Effector memory CD4-positive, alpha-beta T cell (primary cell): ENCODE data around the gene SAPCD2.

Source experiments
- DNase-seq, 3 donors: peaks; one replicate each; pipeline ENCODE4 v3.0.0-alpha.2; 2020
- H3K27ac ChIP-seq: 2 replicates; pipeline ENCODE4 v1.7.0; 2013; ENCODE audit warnings: mild to moderate bottlenecking, low read length, moderate library complexity; ENCODE audit not compliant: insufficient read depth, poor library complexity, severe bottlenecking
- H3K27me3 ChIP-seq: replicated peaks from 2 replicates; pipeline ENCODE4 v1.7.0; 2013; ENCODE audit warnings: mild to moderate bottlenecking, low read length; ENCODE audit not compliant: insufficient read depth, control insufficient read depth, poor library complexity, severe bottlenecking
- H3K36me3 ChIP-seq: 2 replicates; pipeline ENCODE4 v1.7.0; 2013; ENCODE audit warnings: mild to moderate bottlenecking, low read length, moderate library complexity; ENCODE audit not compliant: control insufficient read depth, insufficient read depth
- H3K4me1 ChIP-seq: 2 replicates; pipeline ENCODE4 v1.7.0; 2013; ENCODE audit warnings: low read length, mild to moderate bottlenecking; ENCODE audit not compliant: control insufficient read depth, insufficient read depth, poor library complexity, severe bottlenecking
- H3K4me3 ChIP-seq: 2 replicates; pipeline ENCODE4 v1.7.0; 2013; ENCODE audit warnings: low read length, low read depth, mild to moderate bottlenecking; ENCODE audit not compliant: insufficient read depth, poor library complexity, severe bottlenecking
- H3K9me3 ChIP-seq: 2 replicates; pipeline ENCODE4 v1.7.0; 2013; ENCODE audit warnings: mild to moderate bottlenecking, low read length, moderate library complexity; ENCODE audit not compliant: control insufficient read depth

Gene SAPCD2

DNA sequence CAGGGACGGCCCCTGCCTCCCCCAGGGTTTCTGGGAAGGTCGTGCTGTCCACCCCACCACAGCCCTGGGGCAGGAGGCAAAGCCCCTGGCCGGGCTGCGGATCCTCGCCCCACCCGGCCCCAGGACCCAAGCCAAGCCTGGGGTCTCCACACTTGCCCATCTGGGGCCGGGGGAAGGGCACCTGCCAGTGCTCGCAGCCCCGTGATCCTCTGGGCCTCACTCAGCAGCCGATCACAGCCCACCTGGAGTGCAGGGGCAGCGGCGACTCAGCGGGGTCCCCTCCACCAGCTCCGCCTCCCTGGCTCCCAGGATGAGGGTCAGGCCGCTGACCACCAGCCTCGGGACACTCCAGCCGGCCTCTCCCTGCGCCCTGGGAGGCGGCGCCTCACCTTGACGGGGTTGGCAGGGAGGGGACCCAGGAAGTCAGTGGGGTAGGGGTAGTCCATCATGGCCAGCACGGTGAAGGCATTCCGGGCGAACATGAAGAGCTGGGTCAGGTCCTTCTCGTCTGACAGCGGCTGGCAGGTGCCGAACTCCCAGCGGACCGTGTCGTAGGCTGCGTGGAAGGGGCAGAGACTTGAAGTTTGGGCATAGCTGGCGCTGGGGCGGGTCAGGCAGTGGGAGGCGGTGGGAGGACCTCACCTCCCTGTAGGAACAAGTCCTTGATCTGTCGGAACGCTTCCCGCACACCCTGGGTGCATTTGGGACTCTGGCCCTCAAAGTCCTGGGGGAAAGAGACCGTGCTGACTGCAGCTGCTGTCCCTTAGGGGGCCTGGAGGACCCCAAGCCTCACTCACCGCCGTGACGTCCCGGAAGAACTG, 42.4 kb upstream of the SAPCD2 start:
- no peak for DNase-seq
- Histone ChIP-seq H3K27me3 (no peaks in the 10 kb centered on the region), H3K36me3 (peaks cover 41% of the 10 kb centered on the region), H3K9me3 (no peaks in the 10 kb centered on the region), H3K4me3 (no peak overlapping the region), H3K4me1 (peaks cover 14% of the 10 kb centered on the region), H3K27ac (no peak overlapping the region)

DNA sequence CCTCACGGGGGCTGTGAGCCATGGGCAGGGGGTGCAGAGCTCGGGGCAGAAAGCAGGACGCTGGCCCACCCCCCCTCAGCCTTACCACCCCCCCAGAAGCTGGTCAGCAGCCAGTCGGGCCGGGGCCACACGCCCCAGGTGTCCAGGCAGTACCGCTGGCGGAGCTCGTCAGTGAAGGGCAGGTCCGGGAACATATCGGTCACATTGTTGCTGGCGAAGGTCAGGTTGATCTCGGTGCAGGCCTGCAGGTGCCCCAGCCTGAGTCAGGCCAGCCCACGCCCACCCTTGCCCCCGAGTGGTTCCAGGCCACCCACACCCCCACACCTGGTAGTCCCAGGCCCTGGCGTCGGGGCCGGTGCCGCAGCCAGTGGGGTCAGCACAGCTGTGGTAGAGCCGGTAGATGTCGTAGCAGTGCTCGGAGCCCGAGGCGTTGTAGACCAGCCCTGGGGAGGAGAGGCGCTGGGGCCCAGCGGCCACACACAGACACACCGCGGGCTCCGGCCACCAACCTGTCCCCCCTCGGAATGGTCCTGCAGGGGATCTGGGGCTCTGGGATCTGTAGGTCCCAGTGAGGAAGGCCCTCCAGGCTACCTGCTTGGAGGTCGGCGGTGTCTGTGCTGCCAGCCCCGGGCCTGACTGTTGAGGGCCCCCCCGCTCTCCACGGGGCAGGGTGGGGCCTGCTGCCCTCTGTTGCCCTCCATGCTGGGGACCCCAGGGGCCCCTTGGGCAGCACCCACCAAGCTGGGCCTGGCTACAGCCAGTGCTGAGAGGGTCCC, 41.6 kb upstream of the SAPCD2 start:
- DNase-seq, result no peak
- peaks cover 14% of the 10 kb centered on the region for H3K4me1 ChIP-seq
- H3K36me3 ChIP-seq, result peaks cover 49% of the 10 kb centered on the region
- no peaks in the 10 kb centered on the region for H3K9me3 ChIP-seq
- H3K4me3 ChIP-seq, result no peak overlapping the region
- H3K27me3 ChIP-seq, result no peaks in the 10 kb centered on the region
- H3K27ac ChIP-seq, result no peak overlapping the region

DNA sequence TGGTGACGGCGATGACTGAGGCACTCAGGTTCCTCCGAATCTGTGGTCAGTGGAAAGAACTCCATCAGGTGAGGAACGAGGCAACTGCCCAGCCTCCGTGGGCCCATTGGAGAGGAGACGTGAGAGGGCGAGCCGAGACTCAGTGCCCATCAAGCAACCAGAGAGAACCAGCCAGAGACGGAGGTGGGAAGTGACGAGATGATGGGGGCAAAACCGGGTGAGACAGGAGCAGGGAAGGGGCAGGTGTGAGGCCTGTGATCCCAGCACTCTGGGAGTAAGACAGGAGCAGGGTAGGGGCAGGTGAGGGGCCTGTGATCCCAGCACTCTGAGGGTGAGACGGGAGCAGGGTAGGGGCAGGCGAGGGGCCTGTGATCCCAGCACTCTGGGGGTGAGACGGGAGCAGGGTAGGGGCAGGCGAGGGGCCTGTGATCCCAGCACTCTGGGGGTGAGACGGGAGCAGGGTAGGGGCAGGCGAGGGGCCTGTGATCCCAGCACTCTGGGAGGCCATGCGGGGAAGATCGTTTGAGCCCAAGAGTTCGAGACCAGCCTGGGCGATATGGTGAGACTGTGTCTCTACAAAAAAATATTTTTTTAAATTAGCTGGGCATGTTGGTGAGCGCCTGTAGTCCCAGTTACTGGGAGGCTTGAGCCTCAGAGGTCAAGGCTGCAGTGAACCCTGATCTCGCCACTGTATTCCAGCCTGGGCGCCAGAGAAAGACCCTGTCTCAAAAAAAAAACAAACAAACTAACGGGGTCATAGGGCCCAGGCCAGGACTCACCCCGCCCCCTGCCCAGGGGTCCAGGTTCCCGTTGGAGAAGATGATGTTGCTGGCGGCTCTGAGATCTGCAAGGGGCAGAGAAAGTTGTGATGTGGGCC, 40.8 kb upstream of the SAPCD2 start:
- Histone ChIP-seq H3K27me3 (no peaks in the 10 kb centered on the region), H3K27ac (no peak overlapping the region), H3K4me1 (peaks cover 14% of the 10 kb centered on the region), H3K9me3 (no peaks in the 10 kb centered on the region), H3K36me3 (peaks cover 56% of the 10 kb centered on the region), H3K4me3 (no peak overlapping the region)
- no peak for DNase-seq

GRCh38 chr9:137110147-137110910, 40.0 kb upstream of the SAPCD2 start:
- H3K4me1 ChIP-seq, result peaks cover 14% of the 10 kb centered on the region
- no peaks in the 10 kb centered on the region for H3K27me3 ChIP-seq
- peaks cover 65% of the 10 kb centered on the region for H3K36me3 ChIP-seq
- no peak overlapping the region for H3K4me3 ChIP-seq
- H3K9me3 ChIP-seq, result no peaks in the 10 kb centered on the region
- no peak overlapping the region for H3K27ac ChIP-seq
- no peak for DNase-seq

GRCh38 chr9:137109250-137110146, 39.1 kb upstream of the SAPCD2 start:
- no peak overlapping the region for H3K4me3 ChIP-seq
- H3K4me1 ChIP-seq, result peaks cover 7% of the 10 kb centered on the region
- DNase-seq, result no peak
- no peaks in the 10 kb centered on the region for H3K27me3 ChIP-seq
- H3K36me3 ChIP-seq, result peaks cover 72% of the 10 kb centered on the region
- H3K27ac ChIP-seq, result no peak overlapping the region
- no peaks in the 10 kb centered on the region for H3K9me3 ChIP-seq

GRCh38 chr9:137108608-137109249, 38.4 kb upstream of the SAPCD2 start:
- no peak overlapping the region for H3K4me3 ChIP-seq
- peaks cover 78% of the 10 kb centered on the region for H3K36me3 ChIP-seq
- peaks cover 7% of the 10 kb centered on the region for H3K4me1 ChIP-seq
- no peaks in the 10 kb centered on the region for H3K9me3 ChIP-seq
- no peak for DNase-seq
- no peak overlapping the region for H3K27ac ChIP-seq
- H3K27me3 ChIP-seq, result no peaks in the 10 kb centered on the region

DNA sequence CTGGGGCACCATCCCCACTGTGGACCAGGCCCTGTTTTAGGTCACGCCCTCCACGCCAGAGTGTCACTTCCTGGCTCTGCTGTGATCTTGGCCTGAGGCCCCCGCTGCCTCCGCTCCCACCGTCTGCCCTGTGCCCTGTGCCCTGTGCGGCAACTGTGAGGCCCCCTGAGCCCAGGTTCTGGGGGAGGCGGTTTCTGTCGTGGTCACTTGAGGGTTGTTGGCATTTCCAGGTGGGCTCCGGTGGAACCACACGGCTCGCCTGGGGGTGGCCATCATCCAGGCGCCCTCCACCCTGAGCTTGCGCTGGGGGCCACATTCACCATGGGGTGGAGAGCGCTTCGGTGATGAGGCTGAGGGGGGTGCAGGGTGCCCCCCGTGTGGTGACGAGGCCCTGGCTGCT, 37.6 kb upstream of the SAPCD2 start:
- peaks cover 83% of the 10 kb centered on the region for H3K36me3 ChIP-seq
- no peak for DNase-seq
- H3K4me1 ChIP-seq, result no peaks in the 10 kb centered on the region
- no peaks in the 10 kb centered on the region for H3K9me3 ChIP-seq
- H3K27me3 ChIP-seq, result no peaks in the 10 kb centered on the region
- no peak overlapping the region for H3K27ac ChIP-seq
- H3K4me3 ChIP-seq, result no peak overlapping the region

- Histone ChIP-seq H3K9me3 (no peaks in the 10 kb centered on the region), H3K36me3 (peaks cover 83% of the 10 kb centered on the region), H3K27me3 (no peaks in the 10 kb centered on the region), H3K27ac (no peak overlapping the region), H3K4me3 (no peak overlapping the region), H3K4me1 (no peaks in the 10 kb centered on the region)
- no peak for DNase-seq
These were observed 37.1 kb upstream of the SAPCD2 start for GRCh38 chr9:137107312-137107921.
